ENCODE data around the gene PPM1M. TPM values are rescaled to one million over a fixed set of nuclear protein-coding genes. Genes with fewer than 3 reads are reported as not detected.

PPM1M gene
- total RNA-seq, 2 experiments from 2014 or later, result 69.7 to 74.9 TPM

DNA sequence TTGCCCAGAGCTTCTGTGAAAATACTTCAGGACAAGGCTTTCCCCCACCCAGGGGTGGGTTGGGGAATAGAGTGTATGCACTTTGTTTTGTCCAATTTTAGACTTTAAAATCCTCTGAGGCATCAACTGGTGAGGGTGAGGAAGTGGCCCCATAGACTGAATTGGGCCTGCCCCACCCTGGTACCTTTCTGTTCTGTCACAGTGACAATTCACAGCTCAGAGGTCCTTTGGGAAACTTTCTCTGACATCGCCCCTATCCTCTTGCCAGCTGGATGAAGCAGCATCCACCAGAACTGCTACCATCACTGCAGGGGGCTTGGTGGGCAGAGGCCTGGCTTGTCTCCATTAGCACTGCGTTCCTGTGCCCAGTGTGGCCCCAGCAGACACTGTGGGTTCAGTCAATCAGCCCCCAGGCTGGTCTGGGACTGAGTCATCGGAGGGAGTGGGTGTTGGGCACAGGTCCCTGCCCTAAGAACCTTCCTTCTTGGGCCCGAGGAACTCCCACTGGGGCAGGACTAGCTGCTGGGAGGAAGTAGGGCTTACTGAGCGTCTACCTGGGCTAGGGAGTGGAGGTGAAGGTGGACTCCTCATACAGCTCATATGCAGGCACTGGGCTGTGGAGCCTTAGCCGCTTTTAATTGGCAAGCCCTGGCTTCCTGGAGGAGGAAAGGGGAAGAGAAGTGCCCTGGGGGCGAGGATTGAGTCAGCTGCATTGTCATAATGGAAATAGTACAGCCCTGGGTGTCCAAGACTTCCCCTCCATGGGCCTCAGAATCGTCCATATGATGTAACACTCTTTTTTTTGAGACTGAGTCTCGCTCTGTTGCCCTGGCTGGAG, 1.5 kb upstream of the PPM1M start:
- Mint-ChIP-seq H3K4me1 (peaks cover 69% of the 10 kb centered on the region), H3K27me3 (no peaks in the 10 kb centered on the region), H3K9me3 (peaks cover 3% of the 10 kb centered on the region), H3K4me3 (peak overlapping the region; percentile 83), H3K36me3 (peaks cover 72% of the 10 kb centered on the region), H3K27ac (peak overlapping the region; percentile 94)
- peak; percentile 70 for DNase-seq

DNA sequence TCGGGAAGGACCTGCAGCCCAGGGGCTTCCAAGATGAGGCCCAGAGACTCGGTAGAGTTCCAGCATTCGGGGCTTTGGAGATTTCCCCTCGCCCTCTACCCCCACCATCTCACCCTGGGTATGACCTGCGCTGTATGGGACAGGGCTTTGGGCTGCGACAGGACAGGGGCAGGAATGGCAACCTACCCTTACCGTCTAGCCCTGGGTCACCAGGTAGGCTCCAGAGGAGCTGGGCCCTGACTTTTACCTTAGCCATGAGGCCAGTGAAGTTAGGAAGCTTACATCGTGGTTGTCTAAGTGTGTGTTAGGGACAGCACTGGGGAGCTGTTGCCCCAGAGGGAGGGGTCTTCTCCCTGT, 683 bp downstream of the PPM1M start:
- DNase-seq, result no peak
- H3K27ac Mint-ChIP-seq, result peak overlapping the region; percentile 93
- H3K4me1 Mint-ChIP-seq, result peaks cover 72% of the 10 kb centered on the region
- H3K27me3 Mint-ChIP-seq, result no peaks in the 10 kb centered on the region
- peak overlapping the region; percentile 93 for H3K4me3 Mint-ChIP-seq
- H3K9me3 Mint-ChIP-seq, result peaks cover 3% of the 10 kb centered on the region
- peaks cover 70% of the 10 kb centered on the region for H3K36me3 Mint-ChIP-seq

DNA sequence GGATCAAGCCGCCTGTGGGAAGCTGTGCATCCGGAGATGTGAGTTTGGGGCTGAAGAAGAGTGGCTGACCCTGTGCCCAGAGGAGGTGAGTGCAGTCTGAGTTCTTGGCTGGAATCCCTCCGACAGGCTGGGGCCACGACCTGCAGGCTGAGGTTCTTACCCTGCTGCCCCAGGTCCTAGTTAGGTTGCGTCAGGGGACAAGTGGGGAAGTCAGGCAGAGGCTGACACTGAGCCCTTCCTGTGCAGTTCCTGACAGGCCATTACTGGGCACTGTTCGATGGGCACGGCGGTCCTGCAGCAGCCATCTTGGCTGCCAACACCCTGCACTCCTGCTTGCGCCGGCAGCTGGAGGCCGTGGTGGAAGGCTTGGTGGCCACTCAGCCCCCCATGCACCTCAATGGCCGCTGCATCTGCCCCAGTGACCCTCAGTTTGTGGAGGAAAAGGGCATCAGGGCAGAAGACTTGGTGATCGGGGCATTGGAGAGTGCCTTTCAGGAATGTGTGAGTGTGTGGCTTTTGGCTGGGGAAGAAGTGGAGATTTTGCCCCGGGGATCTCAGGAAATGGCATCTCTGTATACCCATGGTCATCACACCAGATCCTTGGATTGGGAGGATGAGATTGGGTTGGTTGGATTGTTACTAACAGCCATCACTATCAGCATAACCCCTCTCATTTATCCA, 1.3 kb downstream of the PPM1M start:
- DNase-seq, result no peak
- Mint-ChIP-seq H3K4me1 (peaks cover 71% of the 10 kb centered on the region), H3K36me3 (peaks cover 70% of the 10 kb centered on the region), H3K27me3 (no peaks in the 10 kb centered on the region), H3K9me3 (peaks cover 3% of the 10 kb centered on the region), H3K4me3 (peak overlapping the region; percentile 93), H3K27ac (peak overlapping the region; percentile 93)

DNA sequence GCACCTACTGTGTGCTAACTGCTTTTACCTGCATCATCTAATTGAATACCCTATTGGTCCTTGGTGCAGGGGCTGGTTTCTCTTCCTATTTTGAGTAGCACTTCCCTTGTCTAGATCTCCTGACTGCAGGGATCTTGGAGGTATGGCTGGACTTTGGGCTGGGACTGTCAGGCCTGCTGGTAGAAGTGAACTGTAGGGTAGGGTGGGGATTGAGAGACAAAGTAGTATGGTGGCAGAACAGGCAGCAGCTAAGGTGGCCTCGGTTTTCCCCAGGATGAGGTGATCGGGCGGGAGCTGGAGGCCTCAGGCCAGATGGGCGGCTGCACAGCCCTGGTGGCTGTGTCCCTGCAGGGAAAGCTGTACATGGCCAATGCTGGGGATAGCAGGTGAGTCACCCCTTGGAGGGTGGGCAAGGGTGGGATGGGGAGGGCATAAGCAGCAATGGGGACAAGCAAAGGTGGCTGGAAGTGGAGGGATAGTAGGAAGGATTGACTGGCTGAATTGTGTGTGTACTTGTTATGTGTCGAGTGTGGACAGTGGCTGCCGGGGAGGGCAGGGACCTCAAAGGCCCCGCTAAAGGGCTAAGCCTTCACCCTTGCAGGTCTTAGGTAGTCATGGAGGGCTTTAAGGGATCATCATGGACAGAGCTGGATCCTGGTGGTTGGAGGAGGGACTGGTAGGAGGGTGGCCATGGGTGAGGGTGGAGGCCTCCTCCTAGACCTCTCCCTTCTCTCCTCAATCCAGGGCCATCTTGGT, 2.0 kb downstream of the PPM1M start:
- Mint-ChIP-seq H3K27ac (peak overlapping the region; percentile 93), H3K36me3 (peaks cover 73% of the 10 kb centered on the region), H3K4me3 (peak overlapping the region; percentile 93), H3K4me1 (peaks cover 73% of the 10 kb centered on the region), H3K9me3 (peaks cover 3% of the 10 kb centered on the region), H3K27me3 (no peaks in the 10 kb centered on the region)
- DNase-seq, result no peak

DNA sequence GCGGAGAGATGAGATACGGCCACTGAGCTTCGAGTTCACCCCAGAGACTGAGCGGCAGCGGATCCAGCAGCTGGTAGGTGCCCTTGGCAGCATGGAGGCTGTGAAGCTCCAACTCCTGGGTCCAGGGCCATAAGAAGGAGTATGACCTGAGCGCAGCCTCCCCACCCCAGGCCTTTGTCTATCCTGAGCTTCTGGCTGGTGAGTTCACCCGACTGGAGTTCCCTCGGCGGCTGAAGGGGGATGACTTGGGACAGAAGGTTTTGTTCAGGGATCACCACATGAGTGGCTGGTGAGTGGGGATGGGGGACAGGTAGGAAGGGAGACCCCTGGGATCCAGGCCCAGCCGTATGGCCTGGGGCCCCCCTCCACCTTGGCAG, 2.6 kb downstream of the PPM1M start:
- peak overlapping the region; percentile 93 for H3K4me3 Mint-ChIP-seq
- peaks cover 3% of the 10 kb centered on the region for H3K9me3 Mint-ChIP-seq
- no peaks in the 10 kb centered on the region for H3K27me3 Mint-ChIP-seq
- peak overlapping the region; percentile 93 for H3K27ac Mint-ChIP-seq
- H3K36me3 Mint-ChIP-seq, result peaks cover 78% of the 10 kb centered on the region
- peaks cover 75% of the 10 kb centered on the region for H3K4me1 Mint-ChIP-seq
- DNase-seq, result no peak

DNA sequence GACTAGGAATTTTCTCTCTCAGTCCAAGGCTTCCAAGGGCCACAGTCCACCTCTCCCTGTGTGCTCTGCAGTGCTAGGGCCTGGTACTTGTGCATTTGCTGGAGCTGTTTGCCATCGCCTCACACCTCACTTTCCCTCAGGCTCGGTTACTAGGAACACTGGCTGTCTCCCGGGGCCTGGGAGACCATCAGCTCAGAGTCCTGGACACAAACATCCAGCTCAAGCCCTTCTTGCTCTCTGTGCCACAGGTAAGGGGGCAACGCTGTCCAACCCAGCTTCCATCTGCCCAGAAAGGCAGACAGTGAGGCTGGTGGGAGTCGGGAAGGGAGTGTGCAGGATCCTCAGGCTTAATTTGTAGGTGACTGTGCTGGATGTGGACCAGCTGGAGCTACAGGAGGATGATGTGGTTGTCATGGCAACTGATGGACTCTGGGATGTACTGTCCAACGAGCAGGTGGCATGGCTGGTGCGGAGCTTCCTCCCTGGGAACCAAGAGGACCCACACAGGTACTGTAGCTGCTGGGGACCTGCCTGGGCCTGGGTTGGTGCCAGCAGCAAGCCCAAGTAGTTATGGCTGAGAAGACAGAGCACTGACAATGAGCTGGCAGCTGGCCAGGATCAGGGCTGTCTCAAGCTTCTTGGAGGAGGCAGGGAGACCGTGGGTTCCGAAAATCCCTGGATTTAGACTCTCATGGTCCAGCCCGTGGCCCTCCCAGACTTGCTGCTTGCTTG, 3.4 kb downstream of the PPM1M start:
- Mint-ChIP-seq H3K36me3 (peaks cover 77% of the 10 kb centered on the region), H3K27ac (peak overlapping the region; percentile 93), H3K4me3 (peak overlapping the region; percentile 22), H3K27me3 (no peaks in the 10 kb centered on the region), H3K4me1 (peaks cover 75% of the 10 kb centered on the region), H3K9me3 (no peaks in the 10 kb centered on the region)
- DNase-seq, result no peak

DNA sequence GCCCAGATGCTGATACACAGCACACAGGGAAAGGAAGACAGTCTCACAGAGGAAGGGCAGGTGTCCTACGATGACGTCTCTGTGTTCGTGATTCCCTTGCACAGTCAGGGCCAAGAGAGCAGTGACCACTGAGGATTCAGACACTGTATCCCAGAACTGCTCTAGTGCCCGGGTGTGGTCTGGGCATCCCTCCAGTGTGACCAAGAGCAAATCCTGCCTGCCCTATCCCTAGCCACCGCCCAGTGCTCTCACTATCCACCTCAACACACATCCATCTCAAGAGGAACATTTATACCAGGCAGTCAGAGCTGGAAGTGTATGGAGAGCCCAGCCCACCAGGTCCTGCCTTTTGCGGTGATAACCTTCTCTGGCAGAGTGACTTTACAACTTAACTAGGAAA, 4.1 kb downstream of the PPM1M start:
- H3K27me3 Mint-ChIP-seq, result no peaks in the 10 kb centered on the region
- peaks cover 71% of the 10 kb centered on the region for H3K36me3 Mint-ChIP-seq
- no peaks in the 10 kb centered on the region for H3K9me3 Mint-ChIP-seq
- H3K27ac Mint-ChIP-seq, result peak overlapping the region; percentile 93
- no peak for DNase-seq
- peaks cover 75% of the 10 kb centered on the region for H3K4me1 Mint-ChIP-seq
- H3K4me3 Mint-ChIP-seq, result no peak overlapping the region

DNA sequence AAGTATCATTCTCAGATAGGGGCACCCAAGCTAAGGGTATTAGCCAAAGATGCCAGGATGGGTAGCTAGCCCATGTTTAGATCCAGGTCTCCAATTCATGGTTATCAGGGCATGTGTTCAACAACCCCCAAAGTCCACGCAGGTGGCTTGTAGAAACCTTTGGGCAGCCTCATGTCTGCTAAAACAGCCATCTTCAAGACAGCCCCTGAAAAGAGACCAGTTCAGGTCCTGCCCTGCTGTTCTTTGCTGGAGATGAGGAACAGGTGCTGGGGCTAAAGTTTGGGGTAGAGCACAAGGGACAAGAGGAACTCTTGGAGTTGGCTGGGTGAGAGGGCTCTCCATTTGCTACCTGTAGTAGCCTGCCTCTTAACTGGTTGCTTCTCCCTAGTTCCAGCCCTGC, 4.6 kb downstream of the PPM1M start:
- no peak for DNase-seq
- H3K9me3 Mint-ChIP-seq, result no peaks in the 10 kb centered on the region
- no peak overlapping the region for H3K4me3 Mint-ChIP-seq
- H3K27me3 Mint-ChIP-seq, result no peaks in the 10 kb centered on the region
- peaks cover 74% of the 10 kb centered on the region for H3K4me1 Mint-ChIP-seq
- H3K27ac Mint-ChIP-seq, result peak overlapping the region; percentile 93
- peaks cover 71% of the 10 kb centered on the region for H3K36me3 Mint-ChIP-seq

DNA sequence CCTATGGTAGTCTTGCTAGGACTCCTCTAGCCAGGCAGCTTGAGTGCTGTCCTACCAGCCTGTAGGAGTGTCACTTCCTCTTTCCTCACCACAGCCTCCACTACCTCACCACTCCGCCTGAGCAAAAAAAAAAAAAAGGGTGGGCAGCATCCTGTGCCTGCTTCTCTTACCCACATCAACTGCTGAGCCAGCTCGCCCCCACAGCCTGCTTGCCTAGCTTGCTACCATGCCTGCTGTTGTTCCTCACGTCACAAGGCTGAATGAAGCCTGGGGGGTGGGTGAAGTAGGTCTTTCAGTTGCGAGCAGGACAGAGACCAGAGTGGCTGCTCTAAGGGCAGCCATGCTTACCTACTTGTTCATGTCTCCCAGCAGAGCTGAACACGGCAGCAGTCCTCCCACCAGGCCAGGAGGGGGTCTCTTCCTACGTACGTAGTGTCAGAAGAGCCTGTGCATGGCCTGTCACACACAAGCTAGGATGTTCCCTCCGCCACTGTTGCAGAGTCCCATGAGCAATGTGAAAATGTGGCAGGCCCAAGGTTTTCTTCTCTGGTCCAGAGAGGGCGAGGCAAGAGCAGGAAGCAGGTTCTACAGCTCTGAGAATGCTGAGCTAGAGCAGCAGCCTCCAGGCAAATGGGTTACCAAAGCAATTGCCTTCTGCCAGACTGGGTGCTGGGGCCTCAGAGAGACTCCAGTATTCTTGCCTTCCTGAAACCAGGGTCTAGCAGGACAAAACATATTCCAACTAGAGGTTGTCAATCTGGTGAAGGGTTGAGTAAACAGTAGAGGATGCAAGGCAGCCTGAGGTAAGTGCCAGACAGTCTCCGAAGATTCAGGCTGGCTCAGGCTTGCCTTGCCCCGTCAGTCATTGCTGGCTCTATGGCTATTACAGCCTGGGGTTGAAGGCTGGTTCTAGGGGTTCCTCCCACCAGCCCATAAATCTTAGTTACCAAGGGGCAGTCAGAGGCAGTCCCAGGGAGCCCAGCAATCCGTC, 8.1 kb downstream of the PPM1M start:
- H3K9me3 Mint-ChIP-seq, result no peaks in the 10 kb centered on the region
- peaks cover 88% of the 10 kb centered on the region for H3K4me1 Mint-ChIP-seq
- peaks cover 77% of the 10 kb centered on the region for H3K36me3 Mint-ChIP-seq
- peak overlapping the region; percentile 99 for H3K27ac Mint-ChIP-seq
- DNase-seq, result peak; percentile 87
- H3K27me3 Mint-ChIP-seq, result no peaks in the 10 kb centered on the region
- H3K4me3 Mint-ChIP-seq, result peak overlapping the region; percentile 76

DNA sequence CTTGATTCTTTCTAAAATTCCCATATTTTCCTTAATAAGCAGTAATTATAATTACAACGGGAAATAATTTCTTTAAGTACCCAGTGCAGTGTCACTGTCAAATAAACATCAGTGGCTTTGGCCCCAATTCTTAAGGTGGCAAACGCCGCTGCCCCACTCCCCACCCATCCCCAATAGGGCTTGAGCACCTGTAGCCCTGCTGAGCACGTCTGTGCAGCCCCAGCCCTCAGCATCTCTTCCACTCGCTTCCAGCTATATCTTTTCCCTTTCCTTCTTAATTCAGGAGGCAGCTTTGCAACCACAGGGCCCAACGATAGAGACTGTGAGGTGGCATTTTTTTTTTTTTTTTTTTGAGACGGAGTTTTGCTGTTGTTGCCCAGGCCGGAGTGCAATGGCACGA, 9.0 kb downstream of the PPM1M start:
- H3K4me1 Mint-ChIP-seq, result peaks cover 86% of the 10 kb centered on the region
- peaks cover 79% of the 10 kb centered on the region for H3K36me3 Mint-ChIP-seq
- H3K4me3 Mint-ChIP-seq, result no peak overlapping the region
- peak overlapping the region; percentile 99 for H3K27ac Mint-ChIP-seq
- no peak for DNase-seq
- no peaks in the 10 kb centered on the region for H3K27me3 Mint-ChIP-seq
- H3K9me3 Mint-ChIP-seq, result no peaks in the 10 kb centered on the region

DNA sequence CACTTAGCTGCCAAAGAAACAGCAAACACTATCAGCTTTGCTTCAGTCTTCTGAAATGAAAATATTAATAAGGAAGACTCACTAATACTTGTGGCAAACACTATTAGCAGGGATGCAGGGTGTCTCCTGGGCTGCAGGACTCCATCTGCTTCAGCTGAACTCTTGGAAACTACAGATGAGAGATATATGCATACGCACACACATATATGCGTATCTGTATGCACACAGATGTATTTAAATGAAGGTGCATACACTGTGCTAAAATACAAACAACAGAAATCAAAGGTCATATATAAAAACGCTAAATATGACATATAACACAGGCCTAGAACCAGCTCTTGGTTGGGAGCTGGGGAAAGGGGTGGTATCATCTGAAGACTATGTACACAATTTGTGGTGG, 10.6 kb downstream of the PPM1M start:
- Mint-ChIP-seq H3K36me3 (peaks cover 81% of the 10 kb centered on the region), H3K27ac (peak overlapping the region; percentile 79)

DNA sequence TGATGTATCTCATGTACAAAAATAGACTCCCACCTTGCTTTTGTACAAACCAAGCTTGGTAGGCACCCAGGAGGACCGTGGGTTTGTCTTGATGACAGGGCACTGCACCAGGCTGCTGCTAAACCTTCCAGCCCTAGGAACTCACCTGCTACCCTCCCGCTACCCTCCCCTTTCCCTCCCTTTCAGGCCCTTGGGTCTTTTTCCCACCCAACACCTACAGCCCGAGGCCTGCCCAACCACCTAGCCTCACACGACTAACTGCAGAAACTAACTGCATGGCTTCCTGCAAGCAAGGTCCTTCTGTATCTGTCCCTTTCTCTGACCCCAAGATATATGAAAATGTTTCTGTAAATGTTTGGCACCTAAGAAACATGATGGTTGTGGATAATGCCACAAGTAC, 11.1 kb downstream of the PPM1M start:
- H3K9me3 Mint-ChIP-seq, result no peaks in the 10 kb centered on the region
- peaks cover 88% of the 10 kb centered on the region for H3K4me1 Mint-ChIP-seq
- no peak for DNase-seq
- peak overlapping the region; percentile 79 for H3K27ac Mint-ChIP-seq
- peaks cover 84% of the 10 kb centered on the region for H3K36me3 Mint-ChIP-seq
- H3K4me3 Mint-ChIP-seq, result no peak overlapping the region
- H3K27me3 Mint-ChIP-seq, result no peaks in the 10 kb centered on the region

More for the DNA sequence above, 10.6 kb downstream of the PPM1M start:
- no peaks in the 10 kb centered on the region for H3K27me3 Mint-ChIP-seq
- H3K4me3 Mint-ChIP-seq, result no peak overlapping the region
- no peak for DNase-seq
- peaks cover 85% of the 10 kb centered on the region for H3K4me1 Mint-ChIP-seq
- no peaks in the 10 kb centered on the region for H3K9me3 Mint-ChIP-seq

DNA sequence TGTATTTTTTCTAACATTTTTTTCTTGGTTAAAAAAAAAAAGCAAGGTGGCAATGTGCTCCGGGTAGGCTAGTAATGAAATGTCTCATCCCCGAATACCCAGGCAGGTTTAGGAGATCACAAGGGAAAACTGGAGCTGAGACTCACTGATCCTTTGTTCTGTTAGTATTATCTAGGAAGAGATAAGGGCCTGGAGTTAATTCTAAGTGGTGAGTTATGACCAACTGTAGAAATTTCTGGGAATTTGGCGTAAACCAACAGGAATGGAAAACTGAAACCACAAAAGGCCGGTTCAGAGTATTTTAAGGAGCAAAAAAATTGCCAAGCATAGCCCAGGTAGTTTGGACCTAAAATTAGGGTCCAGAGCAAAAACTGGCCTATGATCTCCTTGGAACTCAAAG, 12.4 kb downstream of the PPM1M start:
- H3K27ac Mint-ChIP-seq, result peak overlapping the region; percentile 79

DNA sequence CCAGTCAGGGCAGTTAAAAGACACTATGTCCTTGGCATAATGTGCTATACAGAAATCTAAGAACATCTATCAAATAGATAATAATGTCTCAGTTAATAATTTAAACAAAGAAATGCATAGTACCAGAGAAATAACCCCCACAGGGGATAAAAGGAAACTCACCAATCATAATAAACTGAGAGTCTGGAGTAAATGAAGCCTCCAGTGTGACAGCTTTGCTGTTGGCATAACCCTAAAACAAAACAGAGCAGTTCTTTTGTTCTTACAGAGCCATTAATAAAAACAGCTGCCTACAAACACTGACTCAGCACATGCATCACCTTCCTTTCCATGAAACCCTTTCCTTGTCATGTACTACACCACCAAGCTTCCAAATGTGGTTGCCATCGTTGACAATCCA, 13.5 kb downstream of the PPM1M start:
- Mint-ChIP-seq H3K27ac (peak overlapping the region; percentile 79), H3K9me3 (no peaks in the 10 kb centered on the region), H3K36me3 (peaks cover 83% of the 10 kb centered on the region), H3K4me1 (peaks cover 84% of the 10 kb centered on the region), H3K4me3 (no peak overlapping the region), H3K27me3 (no peaks in the 10 kb centered on the region)
- no peak for DNase-seq

More for the DNA sequence above, 12.4 kb downstream of the PPM1M start:
- peaks cover 86% of the 10 kb centered on the region for H3K4me1 Mint-ChIP-seq
- no peak overlapping the region for H3K4me3 Mint-ChIP-seq
- H3K27me3 Mint-ChIP-seq, result no peaks in the 10 kb centered on the region
- H3K9me3 Mint-ChIP-seq, result no peaks in the 10 kb centered on the region
- peaks cover 79% of the 10 kb centered on the region for H3K36me3 Mint-ChIP-seq
- no peak for DNase-seq
